ENCODE data around the gene SPPL2B.

Gene SPPL2B

GRCh38 chr19:2300533-2300932 is 28.0 kb upstream of the SPPL2B start:
- DNase-seq (ENCODE audit: low read depth in 2 of 2): no peak

GRCh38 chr19:2302319-2303210 is 25.9 kb upstream of the SPPL2B start:
- no peak for DNase-seq (ENCODE audit: low read depth in 2 of 2)

GRCh38 chr19:2303211-2303798 is 25.2 kb upstream of the SPPL2B start:
- DNase-seq (ENCODE audit: low read depth in 2 of 2): no peak

DNA sequence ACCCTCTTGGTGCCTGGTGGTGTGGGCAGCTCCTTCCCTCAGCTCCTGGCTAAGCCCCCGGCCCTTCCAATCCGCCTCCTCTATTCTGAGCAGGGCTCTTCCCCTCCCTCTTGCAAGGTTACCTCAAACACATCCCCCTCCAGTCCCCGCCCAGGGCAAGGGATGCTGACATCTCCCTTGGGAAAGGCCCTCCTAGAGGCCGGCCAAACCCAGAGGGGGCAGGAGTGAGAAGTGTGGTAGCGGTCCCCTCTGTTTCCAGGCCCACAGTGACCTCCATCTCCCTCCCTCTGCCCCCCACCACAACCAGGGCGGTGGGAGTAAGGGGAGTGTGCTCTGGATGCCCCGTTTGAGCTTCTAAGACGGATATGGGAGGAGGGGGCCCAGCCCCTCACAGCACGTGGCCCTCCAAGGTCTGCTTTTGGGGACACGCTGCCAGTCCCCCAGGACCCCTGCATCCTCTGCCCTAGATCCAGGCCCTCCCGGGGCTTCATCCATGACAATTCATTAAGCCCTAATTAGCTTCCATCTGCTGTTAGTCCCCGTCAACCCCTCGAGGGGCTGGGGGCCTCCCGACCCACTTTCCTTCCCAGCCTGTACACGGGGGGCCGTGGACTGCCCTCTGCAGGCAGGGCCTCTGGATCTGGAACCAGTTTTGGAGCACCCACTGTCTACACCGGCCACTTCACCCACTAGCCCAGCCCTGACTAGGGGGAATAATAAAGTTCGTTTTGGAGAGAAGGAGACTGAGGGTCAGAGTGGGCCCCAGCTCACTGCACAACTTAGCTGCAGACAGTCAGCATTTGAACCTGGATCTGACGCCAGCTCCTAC is 22.8 kb upstream of the SPPL2B start:
- DNase-seq (ENCODE audit: low read depth in 2 of 2): no peak

DNA sequence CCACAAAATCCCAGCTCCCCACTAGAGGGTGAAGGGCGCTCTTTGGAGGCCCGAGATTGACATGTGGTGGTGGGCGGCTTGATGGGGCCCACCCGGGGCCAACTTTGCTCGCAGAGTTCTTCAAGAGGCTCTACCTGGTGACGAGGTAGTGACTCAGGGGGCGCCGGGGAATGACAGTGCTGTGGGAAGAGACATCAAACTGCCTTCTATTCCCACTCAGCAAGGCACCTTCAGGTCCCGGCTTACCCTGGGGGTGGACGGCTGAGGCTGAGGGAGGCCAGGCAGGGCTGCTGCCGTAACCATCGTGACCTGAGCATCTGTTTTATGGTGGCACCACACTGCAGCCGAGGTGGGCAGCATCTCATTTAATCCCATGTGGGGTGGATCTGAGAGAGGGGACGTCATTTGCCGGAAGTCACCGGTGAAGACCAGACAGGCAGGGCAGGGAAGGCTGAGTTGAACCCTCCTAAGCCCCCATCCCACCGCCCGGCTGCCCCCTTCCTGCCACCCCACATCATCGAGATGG is 22.1 kb upstream of the SPPL2B start:
- no peak for DNase-seq (ENCODE audit: low read depth in 2 of 2)

DNA sequence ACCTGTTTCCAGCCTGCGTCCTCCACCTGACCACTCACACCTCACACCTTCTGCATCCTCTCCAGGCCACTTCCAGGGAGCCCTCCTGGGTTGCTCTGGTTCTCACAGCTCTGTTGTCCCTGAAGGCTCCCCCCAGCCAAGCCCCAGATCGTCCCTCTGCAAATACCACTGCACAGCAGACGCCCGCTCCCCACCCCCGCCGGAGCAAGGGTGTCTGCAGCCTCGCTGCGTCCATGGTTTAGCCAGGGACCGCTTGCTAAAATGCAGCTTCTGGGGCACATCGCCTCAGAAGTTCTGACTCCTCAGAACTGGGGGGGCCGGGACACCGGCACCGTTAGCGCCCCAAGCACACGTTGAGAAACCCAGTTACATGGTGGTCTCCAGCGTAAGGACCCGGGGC is 21.5 kb upstream of the SPPL2B start:
- no peak for DNase-seq (ENCODE audit: low read depth in 2 of 2)

DNA sequence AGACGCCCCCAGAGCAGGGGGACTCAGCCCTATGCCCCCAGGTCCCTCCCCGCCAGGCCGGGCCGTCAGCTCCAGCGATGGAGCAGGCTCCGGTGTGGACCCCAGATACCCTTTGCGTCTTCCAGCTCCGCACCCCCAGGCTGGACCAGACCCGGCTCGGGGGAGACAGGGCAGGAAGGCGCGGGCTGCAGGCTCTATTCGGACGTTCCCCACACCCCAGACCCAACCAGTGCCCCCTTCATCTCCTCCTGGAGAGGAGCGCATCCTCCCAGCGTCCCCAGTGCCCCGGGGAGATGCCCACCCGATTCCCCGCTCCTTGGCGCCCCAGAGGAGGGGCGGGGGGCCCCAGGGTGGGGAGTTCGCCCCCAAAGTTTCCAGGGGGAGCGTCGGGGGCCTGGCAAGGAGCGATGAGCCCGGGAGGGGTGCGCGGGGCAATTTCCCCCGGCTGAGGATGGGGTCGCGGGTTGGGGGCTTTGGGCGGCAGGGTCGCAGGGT is 20.9 kb upstream of the SPPL2B start:
- no peak for DNase-seq (ENCODE audit: low read depth in 2 of 2)

- DNase-seq (ENCODE audit: low read depth in 2 of 2): no peak
Measured at GRCh38 chr19:2308114-2308556, 20.3 kb upstream of the SPPL2B start, which contains the start of gene LINGO3. TSS of gene LINGO3 (minus strand) at chr19:2308154. CDS start at chr19:2291776, 16,378 bp downstream.

GRCh38 chr19:2309734-2310362 is 18.6 kb upstream of the SPPL2B start:
- no peak for DNase-seq (ENCODE audit: low read depth in 2 of 2)

DNA sequence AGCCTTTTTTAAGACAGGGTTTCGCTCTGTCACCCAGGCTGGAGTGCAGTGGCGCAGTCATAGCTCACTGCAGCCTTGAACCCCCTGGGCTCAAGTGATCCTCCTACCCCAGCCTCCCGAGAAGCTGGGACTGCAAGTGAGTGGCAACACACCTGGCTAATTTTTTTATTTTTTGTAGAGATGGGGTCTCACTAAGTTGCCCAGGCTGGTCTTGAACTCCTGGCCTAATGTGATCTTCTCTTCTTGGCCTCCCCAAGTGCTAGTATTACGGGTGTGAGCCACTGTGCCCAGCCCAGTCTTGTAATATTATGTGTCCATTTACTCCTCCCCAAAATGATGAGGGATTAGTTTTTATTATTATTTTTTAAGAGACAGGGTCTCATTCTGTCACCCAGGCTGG is 17.4 kb upstream of the SPPL2B start:
- DNase-seq (ENCODE audit: low read depth in 2 of 2): no peak

- no peak for DNase-seq (ENCODE audit: low read depth in 2 of 2)
Measured at GRCh38 chr19:2312820-2313501, 15.5 kb upstream of the SPPL2B start.

DNA sequence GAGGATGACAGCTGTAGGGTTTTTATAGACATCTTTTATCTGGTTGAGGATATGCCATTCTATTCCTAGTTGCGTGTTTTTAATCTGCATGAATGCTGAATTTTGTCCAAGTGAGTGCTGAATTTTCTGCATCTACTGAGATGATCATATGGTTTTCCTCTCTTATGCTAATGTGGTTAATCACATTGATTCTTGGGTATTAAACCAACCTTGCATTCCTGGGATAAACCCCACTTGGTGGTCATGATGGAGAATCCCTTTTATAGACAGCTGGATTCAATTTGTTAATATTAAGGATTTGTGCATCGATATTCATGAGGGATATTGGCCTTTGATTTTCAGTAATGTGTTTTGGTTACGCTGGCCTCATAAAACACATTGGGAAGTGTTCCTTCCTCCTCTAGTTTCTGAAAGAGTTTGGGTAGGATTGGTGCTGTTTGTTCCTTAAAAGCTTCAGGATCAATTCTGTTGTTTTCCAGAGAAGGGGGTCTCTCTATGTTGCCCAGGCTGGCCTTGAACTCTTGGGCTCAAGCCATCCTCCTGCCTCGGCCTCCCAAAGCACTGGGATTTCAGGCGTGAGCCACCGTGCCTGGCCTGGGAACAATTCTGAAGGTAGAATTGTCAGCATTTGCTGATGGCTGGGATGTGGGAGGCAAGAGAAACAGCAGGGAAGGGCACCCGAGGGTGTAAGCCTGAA is 13.2 kb upstream of the SPPL2B start:
- no peak for DNase-seq (ENCODE audit: low read depth in 2 of 2)

- DNase-seq (ENCODE audit: low read depth in 2 of 2): peak in 1 of 2 experiments; percentile 6
Measured at GRCh38 chr19:2315818-2316353, 12.6 kb upstream of the SPPL2B start.

- DNase-seq (ENCODE audit: low read depth in 2 of 2): no peak
Measured at GRCh38 chr19:2317300-2317699, 11.2 kb upstream of the SPPL2B start.

DNA sequence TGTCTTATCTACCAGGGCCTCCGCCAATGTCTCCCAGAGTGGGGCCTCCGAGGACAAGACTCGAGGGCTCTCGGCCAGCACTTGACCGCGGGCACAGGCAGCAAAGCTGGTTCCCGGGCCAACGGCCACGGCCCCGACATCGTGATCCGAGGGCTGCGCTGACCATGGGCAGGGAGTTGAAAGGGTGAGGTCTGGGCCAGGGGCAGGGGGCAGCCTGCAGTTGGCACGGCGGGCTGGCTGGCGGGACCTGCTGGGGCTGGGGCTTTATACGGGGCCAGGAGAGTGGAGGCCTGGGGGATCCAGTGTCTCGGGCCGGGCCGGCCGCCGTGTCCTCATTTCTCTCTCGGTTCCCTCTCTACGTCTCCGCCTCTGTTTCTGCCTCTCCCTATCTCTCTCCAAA is 10.7 kb upstream of the SPPL2B start:
- DNase-seq (ENCODE audit: low read depth in 2 of 2): no peak

- no peak for DNase-seq (ENCODE audit: low read depth in 2 of 2)
Measured at GRCh38 chr19:2318923-2319322, 9.6 kb upstream of the SPPL2B start.

DNA sequence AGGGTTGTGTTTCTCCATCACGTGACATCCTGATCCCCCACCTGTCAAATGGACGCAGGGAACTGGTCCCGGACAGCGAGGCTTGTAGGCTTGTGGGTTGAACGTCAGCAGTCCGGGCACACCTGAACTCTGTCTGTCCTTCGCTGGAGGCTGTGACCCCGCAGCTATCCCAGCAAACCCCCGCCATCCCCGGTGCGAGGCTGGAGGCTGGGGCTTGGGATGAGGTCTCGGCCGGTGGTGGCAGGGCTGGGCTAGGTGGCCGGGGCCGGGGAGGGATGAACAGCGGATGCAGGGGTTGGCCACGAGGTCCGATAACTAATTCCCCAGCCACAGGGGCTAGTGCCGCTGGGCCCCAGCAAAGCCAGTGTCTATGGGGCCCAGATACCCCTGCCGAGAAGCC is 8.9 kb upstream of the SPPL2B start:
- DNase-seq (ENCODE audit: low read depth in 2 of 2): no peak

DNA sequence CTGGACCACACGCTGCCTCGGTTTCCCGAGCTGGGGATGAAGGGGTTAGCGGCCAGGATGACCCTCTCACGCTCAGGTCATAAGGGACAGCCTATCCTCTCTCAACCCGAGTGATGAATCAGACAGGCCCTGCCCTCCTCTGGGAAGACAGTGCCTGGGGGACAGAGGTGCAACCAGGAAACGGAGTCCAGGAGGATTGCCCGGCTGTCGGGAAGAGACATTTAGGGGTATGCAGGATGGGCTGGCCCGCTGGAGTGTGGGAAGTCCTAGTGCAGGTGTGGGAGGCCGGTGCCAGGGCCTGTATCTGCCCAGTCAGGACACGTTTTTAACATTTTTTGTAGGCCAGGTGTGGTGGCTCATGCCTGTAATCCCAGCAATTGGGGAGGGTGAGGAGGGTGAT is 8.4 kb upstream of the SPPL2B start:
- DNase-seq (ENCODE audit: low read depth in 2 of 2): no peak

DNA sequence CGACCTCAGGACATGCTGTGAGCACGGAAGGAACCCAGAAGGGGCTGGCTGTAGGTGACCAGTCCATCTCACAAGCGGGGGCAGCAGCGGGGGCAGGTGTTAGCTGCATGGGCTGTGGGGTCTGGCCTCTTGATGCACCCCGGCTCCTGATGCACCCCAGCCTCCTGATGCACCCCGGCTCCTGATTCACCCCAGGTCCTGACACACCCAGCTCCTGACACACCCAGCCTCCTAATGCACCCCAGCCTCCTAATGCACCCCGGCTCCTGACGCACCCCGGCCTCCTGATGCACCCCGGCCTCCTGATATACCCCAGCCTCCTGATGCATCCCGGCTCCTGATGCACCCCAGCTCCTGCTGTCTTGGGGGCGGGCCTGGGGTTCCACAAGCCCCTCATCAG is 7.5 kb upstream of the SPPL2B start:
- no peak for DNase-seq (ENCODE audit: low read depth in 2 of 2)
